HUES48 (cell line): ENCODE results near the gene HPD.
"Not testable (repeated sequence)": the region's sequence is repeated elsewhere in the genome, so short reads cannot be mapped to it uniquely, and the experiment has no call there.

Source experiments
- H3K27ac ChIP-seq: one replicate; pipeline ENCODE4 v1.7.0; 2013; ENCODE audit warnings: low read depth, low read length, inconsistent platforms
- H3K27me3 ChIP-seq: 2 replicates; pipeline ENCODE4 v1.6.1; 2013; ENCODE audit warnings: mild to moderate bottlenecking, low read length; ENCODE audit not compliant: control insufficient read depth, insufficient read depth
- H3K36me3 ChIP-seq: 2 replicates; pipeline ENCODE4 v1.6.1; 2013; ENCODE audit warnings: low read length; ENCODE audit not compliant: control insufficient read depth, insufficient read depth
- H3K4me1 ChIP-seq: 2 replicates; pipeline ENCODE4 v1.6.1; 2013; ENCODE audit warnings: mild to moderate bottlenecking, low read length; ENCODE audit not compliant: control insufficient read depth, insufficient read depth
- H3K4me3 ChIP-seq: 2 replicates; pipeline ENCODE4 v1.5.1; 2013; ENCODE audit warnings: mild to moderate bottlenecking, low read depth, low read length
- H3K9ac ChIP-seq: 2 replicates; pipeline ENCODE4 v1.6.1; 2013; ENCODE audit warnings: mild to moderate bottlenecking, low read depth, low read length, moderate library complexity
- H3K9me3 ChIP-seq: 2 replicates; pipeline ENCODE4 v1.6.1; 2013; ENCODE audit warnings: low read length; ENCODE audit not compliant: control insufficient read depth, insufficient read depth

HPD gene

GRCh38 chr12:121866331-121866730, 7.7 kb upstream of the HPD start:
- H3K36me3 ChIP-seq, result no peaks in the 10 kb centered on the region
- H3K27me3 ChIP-seq, result no peaks in the 10 kb centered on the region
- 0 out of 2 replicates have a peak, but pooled peaks cover 4% of the 10 kb centered on the region for H3K4me1 ChIP-seq
- no peak overlapping the region for H3K9ac ChIP-seq
- H3K4me3 ChIP-seq, result no peak overlapping the region
- no peaks in the 10 kb centered on the region for H3K9me3 ChIP-seq
- no peak overlapping the region for H3K27ac ChIP-seq

- no peaks in the 10 kb centered on the region for H3K9me3 ChIP-seq
- H3K9ac ChIP-seq, result no peak overlapping the region
- H3K36me3 ChIP-seq, result no peaks in the 10 kb centered on the region
- no peaks in the 10 kb centered on the region for H3K27me3 ChIP-seq
- H3K27ac ChIP-seq, result no peak overlapping the region
- peaks cover 18% of the 10 kb centered on the region for H3K4me1 ChIP-seq
- H3K4me3 ChIP-seq, result no peak overlapping the region
Observed at GRCh38 chr12:121861636-121862254, 3.1 kb upstream of the HPD start.

GRCh38 chr12:121860699-121861098, 2.0 kb upstream of the HPD start:
- not testable (repeated sequence) for H3K27ac ChIP-seq, H3K9ac ChIP-seq, H3K36me3 ChIP-seq, H3K4me3 ChIP-seq, H3K27me3 ChIP-seq, H3K9me3 ChIP-seq
- H3K4me1 ChIP-seq, result peaks cover 18% of the 10 kb centered on the region

- Histone ChIP-seq H3K4me3 (no peak overlapping the region), H3K27me3 (no peaks in the 10 kb centered on the region), H3K27ac (no peak overlapping the region), H3K9me3 (no peaks in the 10 kb centered on the region), H3K4me1 (peaks cover 18% of the 10 kb centered on the region), H3K9ac (no peak overlapping the region), H3K36me3 (no peaks in the 10 kb centered on the region)
Observed at GRCh38 chr12:121860257-121860656, 1.6 kb upstream of the HPD start.

GRCh38 chr12:121858318-121858661, 369 bp downstream of the HPD start:
- Histone ChIP-seq H3K27ac (peak overlapping the region; percentile 88), H3K9me3 (no peaks in the 10 kb centered on the region), H3K27me3 (no peaks in the 10 kb centered on the region), H3K4me1 (peaks cover 18% of the 10 kb centered on the region), H3K4me3 (no peak overlapping the region), H3K36me3 (no peaks in the 10 kb centered on the region), H3K9ac (no peak overlapping the region)

GRCh38 chr12:121857322-121858246, 1.1 kb downstream of the HPD start:
- Histone ChIP-seq H3K36me3 (no peaks in the 10 kb centered on the region), H3K27ac (no peak overlapping the region), H3K27me3 (no peaks in the 10 kb centered on the region), H3K4me1 (peaks cover 18% of the 10 kb centered on the region), H3K4me3 (no peak overlapping the region), H3K9ac (no peak overlapping the region), H3K9me3 (no peaks in the 10 kb centered on the region)

- not testable (repeated sequence) for H3K4me3 ChIP-seq, H3K36me3 ChIP-seq, H3K9me3 ChIP-seq, H3K9ac ChIP-seq, H3K4me1 ChIP-seq, H3K27ac ChIP-seq, H3K27me3 ChIP-seq
Observed at GRCh38 chr12:121852392-121852791, 6.3 kb downstream of the HPD start.

GRCh38 chr12:121849665-121850064, 9.0 kb downstream of the HPD start:
- no peaks in the 10 kb centered on the region for H3K36me3 ChIP-seq
- H3K9ac ChIP-seq, result no peak overlapping the region
- H3K9me3 ChIP-seq, result no peaks in the 10 kb centered on the region
- no peaks in the 10 kb centered on the region for H3K4me1 ChIP-seq
- no peaks in the 10 kb centered on the region for H3K27me3 ChIP-seq
- no peak overlapping the region for H3K4me3 ChIP-seq
- H3K27ac ChIP-seq, result no peak overlapping the region

- Histone ChIP-seq H3K27ac (no peak overlapping the region), H3K36me3 (no peaks in the 10 kb centered on the region), H3K9me3 (no peaks in the 10 kb centered on the region), H3K27me3 (no peaks in the 10 kb centered on the region), H3K9ac (no peak overlapping the region), H3K4me1 (no peaks in the 10 kb centered on the region), H3K4me3 (no peak overlapping the region)
Observed at GRCh38 chr12:121849211-121849610, 9.4 kb downstream of the HPD start.

- no peak overlapping the region for H3K27ac ChIP-seq
- no peaks in the 10 kb centered on the region for H3K4me1 ChIP-seq
- no peaks in the 10 kb centered on the region for H3K36me3 ChIP-seq
- no peaks in the 10 kb centered on the region for H3K9me3 ChIP-seq
- no peaks in the 10 kb centered on the region for H3K27me3 ChIP-seq
- no peak overlapping the region for H3K9ac ChIP-seq
- no peak overlapping the region for H3K4me3 ChIP-seq
Observed at GRCh38 chr12:121845701-121846100, 13.0 kb downstream of the HPD start.

GRCh38 chr12:121843236-121843982, 15.2 kb downstream of the HPD start:
- no peak overlapping the region for H3K9ac ChIP-seq
- no peaks in the 10 kb centered on the region for H3K9me3 ChIP-seq
- no peak overlapping the region for H3K27ac ChIP-seq

More at GRCh38 chr12:121843236-121843982, 15.2 kb downstream of the HPD start:
- no peak overlapping the region for H3K4me3 ChIP-seq
- no peaks in the 10 kb centered on the region for H3K4me1 ChIP-seq
- H3K27me3 ChIP-seq, result no peaks in the 10 kb centered on the region
- H3K36me3 ChIP-seq, result no peaks in the 10 kb centered on the region
